Measurements from ENCODE around the gene TAF1L.
"Not testable (repeated sequence)": the region's sequence is repeated elsewhere in the genome, so short reads cannot be mapped to it uniquely, and the experiment has no call there.

The TAF1L gene

GRCh38 chr9:32635362-32635761 lies at the start of gene TAF1L:
TAF1L (minus strand) TSS chr9:32635669; CDS start chr9:32635579, 90 bp downstream.
- no peak for DNase-seq (ENCODE audit: low read depth)

- DNase-seq (ENCODE audit: low read depth): no peak
These were observed 46.3 kb upstream of the TAF1L start for GRCh38 chr9:32681751-32682150.

GRCh38 chr9:32677931-32678330 lies 42.5 kb upstream of the TAF1L start:
- DNase-seq (ENCODE audit: low read depth): no peak

- no peak for DNase-seq (ENCODE audit: low read depth)
These were observed 37.0 kb upstream of the TAF1L start for GRCh38 chr9:32672469-32672868.

- DNase-seq (ENCODE audit: low read depth): no peak
These were observed 35.9 kb upstream of the TAF1L start for GRCh38 chr9:32671333-32671732.

- no peak for DNase-seq (ENCODE audit: low read depth)
These were observed 29.6 kb upstream of the TAF1L start for GRCh38 chr9:32665101-32665500.

GRCh38 chr9:32663741-32664140 lies 28.3 kb upstream of the TAF1L start:
- DNase-seq (ENCODE audit: low read depth): no peak

- DNase-seq (ENCODE audit: low read depth): no peak
These were observed 12.2 kb upstream of the TAF1L start for GRCh38 chr9:32647671-32648070.

- no peak for DNase-seq (ENCODE audit: low read depth)
These were observed 9.2 kb upstream of the TAF1L start for GRCh38 chr9:32644698-32645097.

- DNase-seq (ENCODE audit: low read depth): not testable (repeated sequence)
These were observed 2.3 kb downstream of the TAF1L start for GRCh38 chr9:32633151-32633550.

GRCh38 chr9:32631991-32632390 lies 3.5 kb downstream of the TAF1L start:
- DNase-seq (ENCODE audit: low read depth): no peak

- no peak for DNase-seq (ENCODE audit: low read depth)
These were observed 8.0 kb downstream of the TAF1L start for GRCh38 chr9:32627394-32627954.

- no peak for DNase-seq (ENCODE audit: low read depth)
These were observed 10.1 kb downstream of the TAF1L start for GRCh38 chr9:32625320-32625719.

- DNase-seq (ENCODE audit: low read depth): no peak
These were observed 12.5 kb downstream of the TAF1L start for GRCh38 chr9:32622948-32623347.

- DNase-seq (ENCODE audit: low read depth): no peak
These were observed 17.2 kb downstream of the TAF1L start for GRCh38 chr9:32618261-32618660.

- DNase-seq (ENCODE audit: low read depth): no peak
These were observed 28.7 kb downstream of the TAF1L start for GRCh38 chr9:32606811-32607210.

GRCh38 chr9:32603914-32604852 lies 31.3 kb downstream of the TAF1L start:
- no peak for DNase-seq (ENCODE audit: low read depth)

- not testable (repeated sequence) for DNase-seq (ENCODE audit: low read depth)
These were observed 36.4 kb downstream of the TAF1L start for GRCh38 chr9:32599021-32599420.

GRCh38 chr9:32596936-32597335 lies 38.5 kb downstream of the TAF1L start:
- DNase-seq (ENCODE audit: low read depth): no peak

- DNase-seq (ENCODE audit: low read depth): no peak
These were observed 39.2 kb downstream of the TAF1L start for GRCh38 chr9:32596096-32596865.

GRCh38 chr9:32590898-32591297 lies 44.6 kb downstream of the TAF1L start:
- DNase-seq (ENCODE audit: low read depth): no peak

- DNase-seq (ENCODE audit: low read depth): no peak
These were observed 45.0 kb downstream of the TAF1L start for GRCh38 chr9:32590476-32590875.
